Parathyroid adenoma (tissue), 2 donors: ENCODE measurements around the gene LZTS3.

Experiments
- H2AFZ ChIP-seq: fragments of 300-600 bp; sonication (generic); one replicate; pipeline ENCODE4 v1.7.0; 2017; ENCODE audit warnings: antibody characterized with exemption, mild to moderate bottlenecking
- H3K27ac ChIP-seq: fragments of 300-600 bp; sonication (generic); one replicate; pipeline ENCODE4 v1.7.0; 2017
- H3K27me3 ChIP-seq: fragments of 300-600 bp; sonication (generic); one replicate; pipeline ENCODE4 v1.7.0; 2017; ENCODE audit warnings: low read length; ENCODE audit not compliant: control insufficient read depth, insufficient read depth
- H3K36me3 ChIP-seq: fragments of 300-600 bp; sonication (generic); one replicate; pipeline ENCODE4 v1.7.0; 2017; ENCODE audit warnings: low read length; ENCODE audit not compliant: control insufficient read depth, insufficient read depth
- H3K4me1 ChIP-seq: fragments of 300-600 bp; sonication (generic); one replicate; pipeline ENCODE4 v1.7.0; 2017; ENCODE audit warnings: control low read depth
- H3K4me2 ChIP-seq: fragments of 300-600 bp; sonication (generic); one replicate; pipeline ENCODE4 v1.7.0; 2017; ENCODE audit warnings: low read length
- H3K4me3 ChIP-seq: fragments of 300-600 bp; sonication (generic); one replicate; pipeline ENCODE4 v1.7.0; 2017; ENCODE audit warnings: low read depth, low read length
- H3K79me2 ChIP-seq: fragments of 300-600 bp; sonication (generic); one replicate; pipeline ENCODE4 v1.7.0; 2017; ENCODE audit warnings: control low read depth
- H3K9ac ChIP-seq: fragments of 300-600 bp; sonication (generic); one replicate; pipeline ENCODE4 v1.7.0; 2017; ENCODE audit warnings: mild to moderate bottlenecking
- H3K9me3 ChIP-seq: fragments of 300-600 bp; sonication (generic); one replicate; pipeline ENCODE4 v1.7.0; 2017; ENCODE audit warnings: low read length; ENCODE audit not compliant: control insufficient read depth
- CTCF ChIP-seq: fragments of 300-600 bp; sonication (generic); IDR thresholded peaks from one replicate; pipeline ENCODE4 v1.7.0; 2017; ENCODE audit warnings: antibody characterized with exemption, mild to moderate bottlenecking
- donor health status: primary hyperparathyroidism.

Gene LZTS3

GRCh38 chr20:3150908-3151307 is 22.4 kb downstream of the LZTS3 start:
- Histone ChIP-seq H3K36me3 (no peaks in the 10 kb centered on the region), H3K79me2 (peaks cover 32% of the 10 kb centered on the region), H3K4me2 (no peak overlapping the region), H2AFZ (no peak overlapping the region), H3K27ac (no peak overlapping the region), H3K9ac (no peak overlapping the region), H3K27me3 (no peaks in the 10 kb centered on the region), H3K4me3 (no peak overlapping the region), H3K9me3 (no peaks in the 10 kb centered on the region), H3K4me1 (peaks cover 22% of the 10 kb centered on the region)
- TF ChIP-seq CTCF = no peak

- Histone ChIP-seq H3K9me3 (no peaks in the 10 kb centered on the region), H3K4me1 (peaks cover 22% of the 10 kb centered on the region), H3K4me3 (no peak overlapping the region), H3K27ac (no peak overlapping the region), H3K9ac (no peak overlapping the region), H3K36me3 (no peaks in the 10 kb centered on the region), H3K79me2 (peaks cover 29% of the 10 kb centered on the region), H3K27me3 (no peaks in the 10 kb centered on the region), H3K4me2 (no peak overlapping the region), H2AFZ (no peak overlapping the region)
- TF ChIP-seq CTCF = no peak
These were observed 26.5 kb downstream of the LZTS3 start for GRCh38 chr20:3146732-3147341.

- no peaks in the 10 kb centered on the region for H3K9me3 ChIP-seq
- no peak overlapping the region for H3K27ac ChIP-seq
- no peak for TF ChIP-seq CTCF
- no peak overlapping the region for H2AFZ ChIP-seq
- H3K9ac ChIP-seq = no peak overlapping the region
- H3K36me3 ChIP-seq = no peaks in the 10 kb centered on the region
- no peak overlapping the region for H3K4me2 ChIP-seq
- no peaks in the 10 kb centered on the region for H3K27me3 ChIP-seq
- no peaks in the 10 kb centered on the region for H3K4me1 ChIP-seq
- H3K79me2 ChIP-seq = peaks cover 52% of the 10 kb centered on the region
- no peak overlapping the region for H3K4me3 ChIP-seq
These were observed 31.6 kb downstream of the LZTS3 start for GRCh38 chr20:3141757-3142156.

- H3K36me3 ChIP-seq = no peaks in the 10 kb centered on the region
- H3K4me3 ChIP-seq = no peak overlapping the region
- H3K4me2 ChIP-seq = no peak overlapping the region
- H2AFZ ChIP-seq = no peak overlapping the region
- H3K27me3 ChIP-seq = no peaks in the 10 kb centered on the region
- peaks cover 56% of the 10 kb centered on the region for H3K79me2 ChIP-seq
- no peak overlapping the region for H3K27ac ChIP-seq
- H3K9me3 ChIP-seq = no peaks in the 10 kb centered on the region
- no peak overlapping the region for H3K9ac ChIP-seq
- TF ChIP-seq CTCF = no peak
- no peaks in the 10 kb centered on the region for H3K4me1 ChIP-seq
These were observed 35.9 kb downstream of the LZTS3 start for GRCh38 chr20:3137492-3137891.

GRCh38 chr20:3135507-3136070 is 37.8 kb downstream of the LZTS3 start:
- Histone ChIP-seq H3K79me2 (peaks cover 52% of the 10 kb centered on the region), H3K27me3 (no peaks in the 10 kb centered on the region), H3K4me3 (no peak overlapping the region), H2AFZ (no peak overlapping the region), H3K27ac (no peak overlapping the region), H3K9me3 (no peaks in the 10 kb centered on the region), H3K9ac (no peak overlapping the region), H3K36me3 (no peaks in the 10 kb centered on the region), H3K4me1 (no peaks in the 10 kb centered on the region), H3K4me2 (no peak overlapping the region)
- TF ChIP-seq CTCF = no peak
